GM18511 (cell line): ENCODE measurements around the gene GARRE1.

Experiments used
- ATAC-seq: cut with Tn5 transposase; IDR thresholded peaks from one replicate; pipeline ENCODE4 v1.9.1; 2021; ENCODE audit warnings: mild to moderate bottlenecking, moderate library complexity; ENCODE audit not compliant: unreplicated experiment

GARRE1 gene

DNA sequence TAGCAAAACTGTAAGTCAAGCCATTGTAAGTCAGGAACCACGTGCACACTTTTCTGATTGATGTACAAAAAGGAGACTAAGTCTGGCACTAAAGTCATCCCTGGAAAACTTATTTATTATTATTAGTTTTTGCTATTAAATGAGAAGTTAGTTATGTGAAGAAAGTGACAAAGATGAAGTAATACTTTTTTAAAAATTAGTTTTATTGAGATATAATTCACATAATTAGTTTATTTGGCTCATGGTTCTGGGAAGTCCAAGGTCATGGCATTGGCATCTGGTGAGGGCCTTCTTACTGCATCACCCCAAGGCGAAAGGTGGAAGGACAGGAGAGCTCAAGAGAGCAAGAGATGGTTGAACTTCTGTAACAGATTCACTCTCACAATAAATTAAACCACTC is 36.9 kb downstream of the GARRE1 start:
- ATAC-seq, result no peak

- ATAC-seq, result no peak
These were observed 40.7 kb downstream of the GARRE1 start for GRCh38 chr19:34295103-34295502.

GRCh38 chr19:34298891-34299520 is 44.7 kb downstream of the GARRE1 start:
- no peak for ATAC-seq

GRCh38 chr19:34299576-34299975 is 45.2 kb downstream of the GARRE1 start:
- ATAC-seq, result no peak

- no peak for ATAC-seq
These were observed 46.0 kb downstream of the GARRE1 start for GRCh38 chr19:34300380-34300779.

GRCh38 chr19:34300962-34301361 is 46.6 kb downstream of the GARRE1 start:
- ATAC-seq, result no peak
